ENCODE data around the gene CCDC57. TPM values are rescaled to one million over a fixed set of nuclear protein-coding genes. Genes with fewer than 3 reads are reported as not detected.

Gene CCDC57
- total RNA-seq, 1 experiment from 2014 or later = 31.0 TPM

DNA sequence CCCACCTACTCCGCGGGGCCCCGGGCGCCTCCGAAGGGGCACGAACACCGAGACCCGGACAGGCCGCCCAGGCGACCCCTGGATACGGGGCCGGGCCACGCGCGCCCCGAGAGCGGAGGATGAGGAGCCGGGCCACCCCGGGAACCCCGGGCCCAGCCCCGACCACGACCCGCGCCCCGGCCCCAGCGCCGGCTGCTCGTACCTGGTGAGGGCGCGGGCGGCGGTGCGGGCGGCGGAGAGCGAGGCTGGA lies 114.8 kb downstream of the CCDC57 start:
- DNase-seq = no peak
- no TSS peak for BruUV-seq (replicated peaks)
- no peaks in the 10 kb centered on the region for H3K9me3 Mint-ChIP-seq (ENCODE audit: unreplicated experiment)
- H3K27me3 Mint-ChIP-seq (ENCODE audit: insufficient read depth, unreplicated experiment) = no peaks in the 10 kb centered on the region
- Histone ChIP-seq H3K9me3 (no peaks in the 10 kb centered on the region), H3K36me3 (ENCODE audit: control insufficient read depth, insufficient read depth, low read length) (peaks cover 16% of the 10 kb centered on the region), H3K27me3 (replicated peaks; ENCODE audit: control insufficient read depth, insufficient read depth, low read length) (no peaks in the 10 kb centered on the region), H3K4me3 (ENCODE audit: low read depth, low read length) (peak overlapping the region; percentile 93), H3K4me1 (peaks cover 48% of the 10 kb centered on the region)
- POLR2A ChIA-PET = interaction anchor here (1.0 to 1.8 kb wide), 5 partner anchors 8 to 195 kb away, joined by 5 to 17 read pairs (median 8); partner anchors contain the start of genes CENPX, DCXR, LRRC45 and RAC3
- TF ChIP-seq, protein P1, sequence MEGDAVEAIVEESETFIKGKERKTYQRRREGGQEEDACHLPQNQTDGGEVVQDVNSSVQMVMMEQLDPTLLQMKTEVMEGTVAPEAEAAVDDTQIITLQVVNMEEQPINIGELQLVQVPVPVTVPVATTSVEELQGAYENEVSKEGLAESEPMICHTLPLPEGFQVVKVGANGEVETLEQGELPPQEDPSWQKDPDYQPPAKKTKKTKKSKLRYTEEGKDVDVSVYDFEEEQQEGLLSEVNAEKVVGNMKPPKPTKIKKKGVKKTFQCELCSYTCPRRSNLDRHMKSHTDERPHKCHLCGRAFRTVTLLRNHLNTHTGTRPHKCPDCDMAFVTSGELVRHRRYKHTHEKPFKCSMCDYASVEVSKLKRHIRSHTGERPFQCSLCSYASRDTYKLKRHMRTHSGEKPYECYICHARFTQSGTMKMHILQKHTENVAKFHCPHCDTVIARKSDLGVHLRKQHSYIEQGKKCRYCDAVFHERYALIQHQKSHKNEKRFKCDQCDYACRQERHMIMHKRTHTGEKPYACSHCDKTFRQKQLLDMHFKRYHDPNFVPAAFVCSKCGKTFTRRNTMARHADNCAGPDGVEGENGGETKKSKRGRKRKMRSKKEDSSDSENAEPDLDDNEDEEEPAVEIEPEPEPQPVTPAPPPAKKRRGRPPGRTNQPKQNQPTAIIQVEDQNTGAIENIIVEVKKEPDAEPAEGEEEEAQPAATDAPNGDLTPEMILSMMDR (IDR thresholded peaks at IDR 0.05; ENCODE audit: insufficient read depth in 1 of 2, low read depth in 1 of 2, low read length in 1 of 2, severe bottlenecking in 1 of 2, unreplicated experiment in 1 of 2) = no peak
- peaks cover 68% of the 10 kb centered on the region for H3K36me3 Mint-ChIP-seq (ENCODE audit: insufficient read depth, unreplicated experiment)
- H3K4me3 Mint-ChIP-seq (ENCODE audit: unreplicated experiment) = peak overlapping the region; percentile 75
- CTCF ChIA-PET = interaction anchor here (0.6 to 2.1 kb wide), 3 partner anchors 9 to 67 kb away, joined by 3 to 12 read pairs (median 3); partner anchors contain the start of gene DCXR
- intact Hi-C loops (cut with micrococcal nuclease; ENCODE audit: unreplicated experiment) = loop anchor here (2.0 kb wide), 1 partner anchor 61 kb away; the partner anchor contains the start of gene DCXR
- H3K27ac Mint-ChIP-seq (ENCODE audit: unreplicated experiment) = no peak overlapping the region
- peaks cover under 1% of the 10 kb centered on the region for H3K4me1 Mint-ChIP-seq (ENCODE audit: low read depth, unreplicated experiment)

DNA sequence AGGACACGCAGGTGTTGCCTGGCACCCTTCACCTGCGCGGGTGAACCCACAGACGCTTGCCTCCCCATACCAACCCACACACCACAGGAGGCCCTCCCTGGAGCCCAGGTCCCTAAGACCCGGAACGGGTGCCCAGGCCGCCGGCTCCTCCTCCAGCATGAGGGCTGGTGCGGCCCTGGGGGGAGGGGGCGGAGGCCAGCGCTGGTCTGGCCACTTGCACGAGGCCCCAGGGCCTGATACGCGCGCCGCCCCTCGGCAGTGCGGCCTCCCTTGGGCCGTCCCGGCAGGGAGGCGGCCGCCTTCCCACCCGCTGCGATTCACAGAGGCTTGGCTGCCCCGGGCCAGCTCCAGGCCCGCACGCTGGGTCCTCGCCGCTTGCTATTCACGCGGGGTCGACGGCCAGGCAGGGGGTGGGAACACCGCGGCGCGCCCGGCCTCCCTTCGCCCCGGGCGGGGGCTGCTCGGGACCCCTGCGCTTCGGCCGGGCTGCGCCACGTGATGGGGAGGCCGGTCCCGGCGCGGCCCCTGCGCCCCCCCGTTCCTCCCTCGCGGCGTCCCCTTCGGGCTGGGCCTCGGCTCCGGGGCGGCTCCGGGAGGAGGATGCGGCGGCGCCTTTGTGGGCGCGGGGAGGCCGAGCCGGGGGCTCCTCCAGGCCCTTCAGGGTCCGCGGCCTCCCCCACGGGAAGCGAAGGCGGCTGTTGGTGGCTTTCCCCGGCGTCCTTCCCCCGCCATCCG lies 115.3 kb downstream of the CCDC57 start:
- H3K27ac Mint-ChIP-seq (ENCODE audit: unreplicated experiment) = peak overlapping the region; percentile 22
- H3K4me1 ChIP-seq = peaks cover 44% of the 10 kb centered on the region

DNA sequence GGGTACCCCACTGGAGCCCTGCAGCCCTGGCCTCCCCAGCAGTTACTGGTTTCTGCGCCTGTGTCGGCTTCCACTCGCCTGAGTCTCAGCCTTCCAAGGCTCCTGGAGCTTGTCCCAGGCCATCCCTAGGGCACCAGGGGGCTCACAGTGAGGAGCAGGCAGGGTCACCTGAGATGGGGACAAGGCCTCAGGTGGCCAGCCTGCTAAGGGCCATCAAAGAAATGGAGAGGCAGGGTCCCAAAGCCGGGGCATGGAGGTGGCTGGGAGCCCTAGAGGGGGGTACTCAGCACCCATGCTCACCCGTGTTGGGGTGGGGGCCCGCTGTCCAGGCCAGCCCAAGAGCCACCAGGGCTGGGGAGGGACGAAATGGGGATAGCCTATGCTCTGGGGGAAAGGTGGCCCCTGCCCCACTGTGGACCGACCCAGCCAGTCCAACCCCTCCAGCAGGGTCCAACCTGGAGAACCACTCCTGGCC lies 115.9 kb downstream of the CCDC57 start:
- peak overlapping the region; percentile 22 for H3K27ac Mint-ChIP-seq (ENCODE audit: unreplicated experiment)
- Histone ChIP-seq H3K4me3 (ENCODE audit: low read depth, low read length) (peak overlapping the region; percentile 93), H3K9me3 (no peaks in the 10 kb centered on the region), H3K36me3 (ENCODE audit: control insufficient read depth, insufficient read depth, low read length) (peaks cover 18% of the 10 kb centered on the region), H3K4me1 (peaks cover 37% of the 10 kb centered on the region), H3K27me3 (replicated peaks; ENCODE audit: control insufficient read depth, insufficient read depth, low read length) (no peaks in the 10 kb centered on the region)
- CTCF ChIA-PET = no interaction called here
- no TSS peak for BruUV-seq (replicated peaks)
- peaks cover 75% of the 10 kb centered on the region for H3K36me3 Mint-ChIP-seq (ENCODE audit: insufficient read depth, unreplicated experiment)
- H3K4me1 Mint-ChIP-seq (ENCODE audit: low read depth, unreplicated experiment) = no peaks in the 10 kb centered on the region
- no peaks in the 10 kb centered on the region for H3K27me3 Mint-ChIP-seq (ENCODE audit: insufficient read depth, unreplicated experiment)
- DNase-seq = no peak
- no peaks in the 10 kb centered on the region for H3K9me3 Mint-ChIP-seq (ENCODE audit: unreplicated experiment)
- intact Hi-C loops (cut with micrococcal nuclease; ENCODE audit: unreplicated experiment) = no loop called here
- H3K4me3 Mint-ChIP-seq (ENCODE audit: unreplicated experiment) = peak overlapping the region; percentile 75
- POLR2A ChIA-PET = no interaction called here
- TF ChIP-seq, protein P1 (IDR thresholded peaks at IDR 0.05; ENCODE audit: insufficient read depth in 1 of 2, low read depth in 1 of 2, low read length in 1 of 2, severe bottlenecking in 1 of 2, unreplicated experiment in 1 of 2) = no peak

More for the DNA sequence above, 115.3 kb downstream of the CCDC57 start:
- no peaks in the 10 kb centered on the region for H3K27me3 ChIP-seq (replicated peaks; ENCODE audit: control insufficient read depth, insufficient read depth, low read length)
- Mint-ChIP-seq H3K9me3 (ENCODE audit: unreplicated experiment) (no peaks in the 10 kb centered on the region), H3K27me3 (ENCODE audit: insufficient read depth, unreplicated experiment) (no peaks in the 10 kb centered on the region), H3K4me1 (ENCODE audit: low read depth, unreplicated experiment) (no peaks in the 10 kb centered on the region), H3K36me3 (ENCODE audit: insufficient read depth, unreplicated experiment) (peaks cover 69% of the 10 kb centered on the region), H3K4me3 (ENCODE audit: unreplicated experiment) (peak overlapping the region; percentile 75)
- TF ChIP-seq, protein P1 (IDR thresholded peaks at IDR 0.05; ENCODE audit: insufficient read depth in 1 of 2, low read depth in 1 of 2, low read length in 1 of 2, severe bottlenecking in 1 of 2, unreplicated experiment in 1 of 2) = no peak
- BruUV-seq (replicated peaks) = TSS peak; percentile 45
- H3K36me3 ChIP-seq (ENCODE audit: control insufficient read depth, insufficient read depth, low read length) = peaks cover 16% of the 10 kb centered on the region
- POLR2A ChIA-PET = interaction anchor here (1.0 to 1.8 kb wide), 5 partner anchors 9 to 195 kb away, joined by 5 to 17 read pairs (median 8); partner anchors contain the start of genes CENPX, DCXR, LRRC45 and RAC3
- no peaks in the 10 kb centered on the region for H3K9me3 ChIP-seq
- CTCF ChIA-PET = interaction anchor here (0.6 to 1.0 kb wide), 2 partner anchors 9 to 67 kb away, joined by 3 read pairs; no protein-coding TSS in a partner anchor
- peak in 1 of 2 experiments; percentile 74 for DNase-seq
- intact Hi-C loops (cut with micrococcal nuclease; ENCODE audit: unreplicated experiment) = no loop called here
- H3K4me3 ChIP-seq (ENCODE audit: low read depth, low read length) = peak overlapping the region; percentile 93
